Adrenal gland (tissue), 12 donors: ENCODE measurements around the gene MINDY2. TPM values are rescaled to one million over a fixed set of nuclear protein-coding genes. Genes with fewer than 3 reads are reported as not detected.
"Not testable (repeated sequence)": the region's sequence is repeated elsewhere in the genome, so short reads cannot be mapped to it uniquely, and the experiment has no call there.

ENCODE experiments used
- DNase-seq, 7 donors: peaks; one replicate each; pipeline ENCODE4 v3.0.0-alpha.2; 2019 to 2020
- H3K27ac ChIP-seq, 5 donors: fragments of 200-600 bp; sonication (generic) in 4 of 5; 1 replicate in 3 of 5; 2 replicates in 2 of 5; pipeline versions ENCODE4 v1.5.1 to v1.8.0; 2016 to 2020; ENCODE audit warnings: mild to moderate bottlenecking in 1 of 5
- H3K27me3 ChIP-seq: fragments of 200-600 bp; 2 replicates; pipeline ENCODE4 v1.8.0; 2021
- H3K36me3 ChIP-seq, 2 donors: fragments of 200-600 bp; replicated peaks in 1 of 2; 1 replicate in 1 of 2; 2 replicates in 1 of 2; pipeline versions ENCODE4 v1.5.1 to v1.8.0; 2018 to 2022
- H3K4me1 ChIP-seq, 2 donors: fragments of 200-600 bp; replicated peaks in 1 of 2; 1 replicate in 1 of 2; 2 replicates in 1 of 2; pipeline versions ENCODE4 v1.5.1 to v1.8.0; 2018 to 2021
- H3K4me3 ChIP-seq, 4 donors: fragments of 200-600 bp; sonication (generic) in 3 of 4; one replicate each; pipeline ENCODE4 v1.5.1; 2016 to 2018
- H3K9me3 ChIP-seq, 3 donors: fragments of 200-600 bp; sonication (generic) in 1 of 3; replicated peaks in 1 of 3; 1 replicate in 2 of 3; 2 replicates in 1 of 3; pipeline versions ENCODE4 v1.5.1 to v1.8.0; 2016 to 2021
- POLR2A ChIP-seq, 2 donors: fragments of 450-650 bp; IDR thresholded peaks; one replicate each; pipeline ENCODE4 v1.6.1; 2017; ENCODE audit warnings: antibody characterized with exemption in 2 of 2, mild to moderate bottlenecking in 2 of 2, moderate library complexity in 1 of 2
- WGBS, 4 donors: extraction: QIAGEN DNeasy Blood & Tissue Kit in 2 of 4; methylation state at CpG; one replicate each; pipeline versions ENCODE4 v1.1.5 to v1.1.7; 2013 to 2017; 5-methylcytosine and 5-hydroxymethylcytosine counted together
- intact Hi-C, 2 donors: fragments of 100-400 bp; cut with DNase I; formaldehyde crosslinking; loops; one replicate each; pipeline versions ENCODE4 v1.14.1 to v1.15.0; 2022 to 2023
- polyA plus RNA-seq, 3 donors: library from polyadenylated mRNA; stranded (reverse); fragments of 200-250 nt in 2 of 3; fragments of 350-450 nt in 1 of 3; fragmentation: Illumina TruSeq in 1 of 3; extraction: RNeasy Lipid Tissue Mini Kit (QIAGEN cat#74804) in 1 of 3; gene quantifications; one replicate each; pipeline ENCODE4 v1.2.3, GENCODE V29; 2013 to 2014
- total RNA-seq, 9 donors: library from RNA; depleted of rRNA in 4 of 9; stranded (reverse); fragments of >200 nt in 4 of 9; fragments of 120-200 nt in 1 of 9; fragmentation: NEBNext Ultra II Directional in 1 of 9; extraction: Animal tissue kit (Norgen Biotek cat#: 25700) in 1 of 9; gene quantifications; one replicate each; pipeline versions ENCODE4 v1.1.0 to v1.2.4, GENCODE V29; 2013 to 2023
- TF ChIP-seq, protein P1 (sequence below), 6 experiments: fragments of 450-650 bp in 4 of 6; fragments of 200-600 bp in 2 of 6; sonication (generic) in 1 of 6; IDR thresholded peaks; 1 replicate in 5 of 6; 2 replicates in 1 of 6; pipeline versions ENCODE4 v1.5.1 to v1.8.0; 2016 to 2021; ENCODE audit warnings: antibody characterized with exemption in 6 of 6, mild to moderate bottlenecking in 2 of 6, moderate library complexity in 1 of 6
- donor health status: healthy with polysubstance abuse.
- donor health status: Bipolar disorder and iron deficiency.
- donor health status: DM: yes; HTN: yes; CAD: no.
- donor health status: DM: no; HTN: no; CAD: no.
- donor health status: DM: no; HTN: no; CAD: no.
- donor health status: DM: yes; HTN: yes; CAD: no.

Gene MINDY2
- total and polyA plus RNA-seq, 12 donors = 2.7 to 25.1 (median 12.2) TPM

- 83 to 88% (median 84%) methylated on average over 4 of the region's 4 CpGs for WGBS, 4 donors
- Histone ChIP-seq H3K4me3 (no peak overlapping the region), H3K27ac (no peak overlapping the region), H3K36me3 (no peaks in the 10 kb centered on the region), H3K9me3 (no peaks in the 10 kb centered on the region), H3K27me3 (no peaks in the 10 kb centered on the region), H3K4me1 (no peaks in the 10 kb centered on the region)
- intact Hi-C loops = no loop called here
- TF ChIP-seq, protein P1, sequence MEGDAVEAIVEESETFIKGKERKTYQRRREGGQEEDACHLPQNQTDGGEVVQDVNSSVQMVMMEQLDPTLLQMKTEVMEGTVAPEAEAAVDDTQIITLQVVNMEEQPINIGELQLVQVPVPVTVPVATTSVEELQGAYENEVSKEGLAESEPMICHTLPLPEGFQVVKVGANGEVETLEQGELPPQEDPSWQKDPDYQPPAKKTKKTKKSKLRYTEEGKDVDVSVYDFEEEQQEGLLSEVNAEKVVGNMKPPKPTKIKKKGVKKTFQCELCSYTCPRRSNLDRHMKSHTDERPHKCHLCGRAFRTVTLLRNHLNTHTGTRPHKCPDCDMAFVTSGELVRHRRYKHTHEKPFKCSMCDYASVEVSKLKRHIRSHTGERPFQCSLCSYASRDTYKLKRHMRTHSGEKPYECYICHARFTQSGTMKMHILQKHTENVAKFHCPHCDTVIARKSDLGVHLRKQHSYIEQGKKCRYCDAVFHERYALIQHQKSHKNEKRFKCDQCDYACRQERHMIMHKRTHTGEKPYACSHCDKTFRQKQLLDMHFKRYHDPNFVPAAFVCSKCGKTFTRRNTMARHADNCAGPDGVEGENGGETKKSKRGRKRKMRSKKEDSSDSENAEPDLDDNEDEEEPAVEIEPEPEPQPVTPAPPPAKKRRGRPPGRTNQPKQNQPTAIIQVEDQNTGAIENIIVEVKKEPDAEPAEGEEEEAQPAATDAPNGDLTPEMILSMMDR (IDR thresholded peaks at IDR 0.05) = no peak
- TF ChIP-seq POLR2A (IDR thresholded peaks at IDR 0.05) = no peak
- DNase-seq = no peak
Observed at GRCh38 chr15:58854593-58854992, 83.5 kb downstream of the MINDY2 start.

- no peak overlapping the region for H3K27ac ChIP-seq
- intact Hi-C loops = no loop called here
- no peaks in the 10 kb centered on the region for H3K4me1 ChIP-seq
- H3K27me3 ChIP-seq = no peaks in the 10 kb centered on the region
- no peak overlapping the region for H3K4me3 ChIP-seq
- no peaks in the 10 kb centered on the region for H3K9me3 ChIP-seq
- TF ChIP-seq POLR2A (IDR thresholded peaks at IDR 0.05) = no peak
- TF ChIP-seq, protein P1 (IDR thresholded peaks at IDR 0.05) = no peak
- no peaks in the 10 kb centered on the region for H3K36me3 ChIP-seq
- DNase-seq = no peak
Observed at GRCh38 chr15:58856086-58856485, 85.0 kb downstream of the MINDY2 start.

DNA sequence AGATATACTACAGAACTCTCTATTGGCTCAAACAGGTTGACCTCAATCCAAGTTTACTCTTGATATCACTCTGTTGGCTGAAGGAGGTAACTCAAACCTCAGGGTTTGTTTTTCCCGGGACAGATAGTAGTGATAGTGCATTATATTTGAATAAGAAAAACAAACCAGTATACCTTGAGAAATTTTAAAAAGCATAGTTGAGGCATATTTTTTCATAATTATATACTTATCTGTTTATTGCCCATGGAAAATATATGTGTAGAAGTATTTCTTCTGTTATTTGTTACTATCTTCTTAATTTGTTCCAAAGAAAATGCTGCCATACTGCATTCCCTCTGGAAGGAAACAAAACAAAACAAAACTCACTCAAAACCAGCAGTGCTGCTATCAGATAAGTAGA is 85.5 kb downstream of the MINDY2 start:
- H3K36me3 ChIP-seq, H3K4me3 ChIP-seq, intact Hi-C loops, H3K27me3 ChIP-seq, H3K27ac ChIP-seq, H3K4me1 ChIP-seq, DNase-seq, H3K9me3 ChIP-seq: not testable (repeated sequence)
- WGBS, 4 donors = 69 to 91% (median 85%) methylated on average over 1 of the region's 1 CpG

- TF ChIP-seq, protein P1 (IDR thresholded peaks at IDR 0.05) = no peak
- TF ChIP-seq POLR2A (IDR thresholded peaks at IDR 0.05) = no peak
- H3K27ac ChIP-seq = no peak overlapping the region
- no peak for DNase-seq
- no peak overlapping the region for H3K4me3 ChIP-seq
- intact Hi-C loops = no loop called here
- H3K36me3 ChIP-seq = no peaks in the 10 kb centered on the region
- H3K27me3 ChIP-seq = no peaks in the 10 kb centered on the region
- WGBS, 4 donors = 86 to 94% (median 90%) methylated on average over 2 of the region's 2 CpGs
- H3K9me3 ChIP-seq = no peaks in the 10 kb centered on the region
- peaks cover 0 to 11% of the 10 kb centered on the region in 2 donors for H3K4me1 ChIP-seq
Observed at GRCh38 chr15:58862326-58862725, 91.2 kb downstream of the MINDY2 start.

DNA sequence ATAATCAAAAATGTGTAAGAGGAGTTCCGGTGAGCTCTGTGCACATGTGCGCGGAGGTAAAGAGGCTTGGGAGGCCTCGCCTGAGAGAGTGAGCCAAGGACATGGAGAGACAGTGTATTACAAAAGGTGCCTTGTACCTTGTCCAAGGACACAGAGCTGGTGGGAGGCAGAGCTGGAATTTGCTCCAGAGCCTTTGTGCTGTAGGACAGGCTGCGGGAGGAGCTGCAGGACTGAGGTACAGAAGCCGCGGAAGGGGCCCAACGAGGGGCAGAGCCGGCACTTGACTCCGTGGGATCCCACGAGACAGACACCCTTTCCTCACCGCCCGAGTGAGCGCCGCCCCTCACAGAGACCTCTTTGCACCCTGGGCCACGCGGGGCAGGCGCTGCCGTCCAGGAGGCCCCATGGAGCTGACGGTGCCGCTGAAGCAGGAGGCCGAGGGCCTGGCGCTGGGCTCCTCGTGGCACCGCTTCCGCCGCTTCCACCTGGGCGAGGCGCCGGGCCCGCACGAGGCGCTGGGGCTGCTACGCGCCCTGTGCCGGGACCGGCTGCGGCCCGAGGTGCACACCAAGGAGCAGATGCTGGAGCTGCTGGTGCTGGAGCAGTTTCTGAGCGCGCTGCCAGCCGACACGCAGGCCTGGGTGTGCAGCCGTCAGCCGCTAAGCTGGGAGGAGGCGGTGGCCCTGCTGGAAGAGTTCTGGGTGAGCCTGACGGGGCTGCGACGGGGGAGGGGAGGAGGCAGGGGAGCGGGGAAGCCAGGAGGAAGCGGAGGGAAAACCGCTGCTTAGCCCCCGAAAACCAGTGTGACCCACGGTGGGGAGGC is 93.7 kb downstream of the MINDY2 start:
- intact Hi-C loops = no loop called here
- 8 to 39% (median 16%) methylated on average over 11 to 54 of the region's 54 CpGs for WGBS, 4 donors
- Histone ChIP-seq H3K27ac (peak overlapping the region; percentile 53 to 88 (median 85)), H3K4me1 (peaks cover 0 to 11% of the 10 kb centered on the region in 2 donors), H3K4me3 (peak overlapping the region in 3 of 4 donors; percentile 25 to 54 (median 45)), H3K27me3 (no peaks in the 10 kb centered on the region), H3K36me3 (no peaks in the 10 kb centered on the region), H3K9me3 (no peaks in the 10 kb centered on the region)
- peak; percentile 61 to 78 (median 74) for DNase-seq
- TF ChIP-seq, protein P1 (IDR thresholded peaks at IDR 0.05) = no peak
- peak in 1 of 2 donors; percentile 18 for TF ChIP-seq POLR2A (IDR thresholded peaks at IDR 0.05)
